ENCODE data around the gene MMEL1.
A peak's percentile ranks its signal among the peaks of the same experiment; 100 is the strongest.

Gene MMEL1

DNA sequence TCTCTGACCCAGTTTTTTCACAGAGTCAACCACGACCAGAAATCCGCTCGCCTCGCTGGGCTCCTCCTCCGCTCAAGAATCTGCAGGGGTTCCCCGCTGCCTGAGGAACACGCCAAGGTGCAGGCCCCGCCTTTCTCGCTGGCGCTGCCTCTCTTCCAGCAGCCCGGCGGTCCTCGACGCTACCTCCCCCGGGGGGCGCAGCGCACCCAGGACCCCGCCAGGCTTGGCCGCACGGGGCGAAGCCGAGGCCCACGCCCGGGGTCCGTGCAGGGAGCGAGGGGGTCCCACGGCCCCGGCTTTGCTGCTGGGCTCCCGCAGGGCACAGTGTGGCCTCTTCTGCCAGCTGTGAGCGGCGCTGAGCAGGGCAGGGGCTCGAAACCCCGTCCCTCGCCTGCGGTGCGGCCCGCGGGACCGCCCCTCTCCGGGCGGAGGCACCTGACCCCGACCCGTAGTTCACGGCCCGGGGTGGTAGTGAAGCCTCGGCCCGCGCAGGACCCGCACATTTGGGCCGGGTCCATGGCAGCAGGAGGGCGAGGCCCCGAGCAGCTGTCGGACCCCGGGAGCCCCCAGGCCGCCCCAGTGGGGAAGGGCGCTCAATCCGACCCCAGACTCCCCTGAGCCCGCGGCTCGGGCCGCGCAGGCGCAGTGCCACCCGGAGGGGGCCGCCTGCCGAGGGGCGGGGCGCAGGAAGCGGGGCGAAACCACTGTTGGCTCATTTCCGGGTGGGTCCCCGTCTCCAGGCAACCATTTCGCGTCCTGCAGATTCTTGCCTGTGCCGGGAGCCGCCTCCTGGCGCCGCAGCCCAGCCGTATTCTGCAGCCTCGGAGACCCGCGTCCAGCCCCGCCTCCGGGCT is 10.0 kb upstream of the MMEL1 start:
- peak; percentile 92 to 93 for DNase-seq

DNA sequence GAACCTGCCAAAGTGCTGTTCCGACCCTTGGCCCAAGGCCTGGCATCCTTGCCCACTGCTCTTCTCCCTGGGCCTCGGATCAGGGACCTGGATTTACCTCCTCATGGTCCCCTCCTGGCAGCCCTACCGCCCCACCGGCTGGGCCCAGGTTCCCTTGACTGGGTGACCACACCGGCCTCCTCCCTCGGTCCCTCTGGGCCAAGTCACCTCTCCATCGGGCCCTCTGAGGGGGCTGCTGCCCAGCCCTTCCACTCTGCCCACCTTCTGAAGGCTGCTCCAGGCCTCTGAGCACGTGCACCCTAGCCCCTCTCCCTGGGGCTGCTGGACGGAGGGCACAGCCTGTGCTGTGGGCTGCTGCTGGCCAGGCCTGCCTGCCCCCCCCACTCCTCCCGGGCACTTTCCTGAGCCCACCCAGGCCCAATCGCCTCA is 9.3 kb upstream of the MMEL1 start:
- DNase-seq, result no peak

DNA sequence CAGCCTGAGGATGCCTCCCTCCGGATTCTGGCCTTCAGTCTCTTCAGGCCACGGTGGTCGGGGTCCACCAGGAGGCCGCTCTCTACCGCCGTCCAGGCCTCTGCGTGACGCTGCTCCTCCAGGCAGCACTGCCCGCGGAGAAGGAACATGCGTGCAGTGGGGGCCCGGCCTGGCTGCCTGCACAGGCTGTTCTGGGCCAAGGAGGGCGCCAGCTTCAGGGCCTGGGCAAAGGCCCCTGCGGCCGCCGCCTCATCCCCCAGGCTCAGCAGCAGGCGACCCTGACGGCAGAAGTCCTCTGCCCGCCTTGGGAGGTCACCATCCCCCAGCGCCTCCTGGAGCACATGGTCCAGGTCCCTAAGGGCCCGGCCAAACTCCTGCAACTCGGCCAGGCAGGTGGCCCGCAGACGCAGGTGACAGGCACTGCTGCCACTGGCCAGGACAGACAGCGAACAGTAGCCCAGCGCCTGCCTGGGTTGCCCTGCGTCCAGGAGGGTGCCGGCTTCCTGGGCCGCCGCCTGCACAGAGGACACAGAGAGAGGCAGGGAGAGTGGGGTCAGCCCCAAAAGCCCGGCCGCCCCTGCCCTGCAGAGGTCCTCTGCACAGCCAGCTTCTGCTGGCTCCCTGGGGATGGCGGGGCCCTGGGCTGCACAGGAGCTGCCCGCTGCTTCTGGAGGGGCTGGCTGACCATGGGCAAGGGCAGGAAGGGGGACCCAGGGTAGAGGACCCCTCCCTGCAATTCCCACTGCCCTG is 8.7 kb upstream of the MMEL1 start:
- DNase-seq, result no peak

DNA sequence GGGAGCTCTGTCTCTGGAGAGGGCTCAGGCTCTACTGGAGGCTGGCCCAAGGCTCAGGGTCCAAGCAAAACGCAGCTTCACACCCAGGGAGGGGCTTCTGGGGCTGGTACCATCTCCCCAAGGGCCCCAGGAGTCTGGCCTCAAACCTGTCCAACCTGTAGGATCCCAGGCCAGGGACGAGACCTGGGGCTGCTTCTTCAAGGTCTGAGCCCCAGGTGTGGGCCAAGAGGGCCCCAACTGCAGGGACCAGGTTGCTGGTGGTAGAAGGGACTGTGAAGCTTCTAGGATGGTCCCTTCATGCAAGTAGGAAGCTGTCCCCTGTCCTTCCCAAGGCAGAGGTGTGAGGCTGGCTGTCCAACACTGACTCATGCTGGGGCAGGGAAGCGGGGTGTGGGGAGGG is 7.8 kb upstream of the MMEL1 start:
- no peak for DNase-seq

DNA sequence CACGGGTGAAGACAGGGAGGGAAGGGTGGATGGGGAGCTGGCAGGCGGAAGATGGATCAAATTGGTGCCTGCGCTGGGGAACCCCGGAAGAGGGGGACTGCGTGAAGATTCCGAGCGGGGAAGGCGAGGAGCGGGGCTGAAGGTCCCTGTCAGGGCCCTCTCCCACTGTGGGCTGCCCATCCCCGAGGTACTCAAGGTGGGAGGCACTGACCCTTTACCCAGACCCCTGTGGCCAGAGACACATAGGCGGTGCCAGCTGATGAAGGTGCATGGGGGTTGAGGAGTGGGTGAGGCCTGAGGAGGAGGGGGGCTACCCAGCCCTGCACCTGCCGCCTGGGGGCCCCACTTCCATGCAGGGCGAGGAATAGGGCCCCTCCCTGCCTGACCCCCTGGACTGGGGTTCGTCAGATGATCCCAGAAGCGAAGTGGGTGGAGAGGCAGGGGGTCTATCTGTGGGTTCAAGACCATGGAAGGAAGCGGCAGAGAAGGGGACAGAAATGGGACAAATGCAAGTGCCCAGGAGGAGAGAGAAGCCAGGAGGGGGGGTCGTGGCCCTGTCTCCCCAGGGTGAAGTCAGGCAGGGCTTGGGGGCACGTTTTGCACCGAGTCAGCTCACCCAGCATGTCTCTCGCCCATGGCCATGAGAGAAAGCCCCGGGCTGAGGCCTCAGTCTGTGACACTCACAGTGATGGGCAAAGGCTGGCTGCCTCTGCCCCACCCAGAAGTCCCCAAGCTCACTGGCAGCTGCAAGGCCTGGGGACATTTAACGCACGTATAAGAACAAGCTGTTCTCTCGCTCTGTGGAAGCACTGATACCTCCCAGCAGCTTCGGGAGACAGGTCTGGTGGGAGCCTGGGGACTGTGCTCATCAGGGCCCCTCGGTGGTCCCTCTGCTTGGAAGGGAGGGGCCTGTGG is 7.0 kb upstream of the MMEL1 start:
- DNase-seq, result no peak

DNA sequence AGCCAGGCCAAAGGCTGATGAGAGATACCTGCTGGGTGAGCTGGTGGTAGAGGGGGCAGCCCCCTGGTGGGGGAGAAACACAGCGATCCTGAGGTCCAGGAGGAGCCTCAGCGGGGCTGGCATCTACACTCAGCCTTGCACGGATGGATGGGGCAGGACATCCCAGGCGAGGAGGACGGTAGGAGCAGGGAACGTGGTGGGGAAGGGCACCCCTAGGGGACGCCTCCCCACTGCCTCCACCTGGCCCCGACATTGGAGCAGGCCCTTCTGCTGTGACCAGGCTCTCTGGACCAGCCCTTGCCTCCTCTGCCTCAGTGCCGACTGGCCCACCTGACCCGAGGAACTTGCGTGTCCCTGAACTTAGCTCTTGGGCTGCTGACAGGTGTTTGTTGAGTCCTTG is 6.4 kb upstream of the MMEL1 start:
- no peak for DNase-seq

DNA sequence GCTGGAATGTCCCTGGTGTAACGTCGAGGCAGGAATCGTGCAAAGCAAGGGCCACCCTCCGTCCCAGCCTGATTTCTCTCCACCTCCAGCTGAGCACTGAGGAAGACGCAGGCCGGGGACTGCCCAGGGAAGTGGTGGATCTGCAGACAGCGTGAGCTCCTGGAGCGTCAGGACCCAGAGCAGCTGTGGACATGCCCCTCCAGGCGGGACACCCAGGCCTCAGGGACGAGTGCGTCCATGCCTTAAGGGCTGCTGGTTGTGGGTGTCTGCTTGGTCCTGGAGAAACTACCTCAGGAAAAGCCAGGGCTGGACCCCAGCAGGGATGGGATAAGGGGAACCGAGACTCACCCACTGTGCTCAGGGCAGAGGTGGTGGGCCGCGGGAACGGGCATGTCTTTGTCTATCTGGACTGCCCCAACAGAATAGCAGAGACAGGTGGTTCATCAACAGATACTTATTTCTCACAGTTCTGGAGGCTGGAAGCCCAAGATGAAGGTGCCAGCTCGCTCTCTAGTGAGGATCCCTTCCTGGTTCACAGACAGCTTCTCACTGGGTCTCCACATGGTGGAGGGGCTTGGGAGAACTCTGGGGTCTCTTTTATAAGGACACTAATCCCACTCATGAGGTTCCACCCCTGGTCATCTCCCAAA is 5.8 kb upstream of the MMEL1 start:
- DNase-seq, result no peak

DNA sequence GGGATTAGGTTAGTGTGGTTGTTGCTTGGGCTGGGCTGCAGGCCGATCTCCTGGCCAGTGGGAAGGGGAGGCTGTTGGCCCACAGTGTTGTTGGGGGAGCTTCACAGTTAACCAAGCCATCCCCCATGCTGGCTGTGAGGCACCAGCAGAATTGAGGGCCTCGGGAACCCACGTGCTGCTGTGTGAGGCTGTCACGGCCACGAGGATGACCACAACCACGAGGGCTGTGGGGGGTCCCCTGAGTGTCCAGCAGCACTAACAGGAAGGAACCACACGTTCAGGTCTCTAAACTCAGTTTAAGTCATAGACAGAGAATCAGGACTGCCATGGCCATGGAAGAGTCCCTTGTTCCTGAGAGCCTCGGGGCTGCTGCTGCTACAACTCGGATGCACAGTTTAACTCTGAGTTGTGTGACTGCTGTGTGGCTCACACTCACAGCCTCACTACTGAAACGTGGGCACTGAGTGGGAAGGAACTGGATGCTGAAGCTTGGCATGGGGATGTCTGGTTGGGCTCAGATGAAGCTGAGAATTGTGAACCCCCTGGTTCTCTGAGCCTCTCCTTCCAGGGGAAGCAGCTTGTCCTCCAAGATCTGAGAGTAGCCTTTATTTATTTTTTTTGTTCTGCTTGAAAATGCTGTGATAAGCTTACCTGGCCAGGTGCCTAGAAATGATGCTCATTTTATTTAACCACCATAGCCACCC is 4.8 kb upstream of the MMEL1 start:
- no peak for DNase-seq

DNA sequence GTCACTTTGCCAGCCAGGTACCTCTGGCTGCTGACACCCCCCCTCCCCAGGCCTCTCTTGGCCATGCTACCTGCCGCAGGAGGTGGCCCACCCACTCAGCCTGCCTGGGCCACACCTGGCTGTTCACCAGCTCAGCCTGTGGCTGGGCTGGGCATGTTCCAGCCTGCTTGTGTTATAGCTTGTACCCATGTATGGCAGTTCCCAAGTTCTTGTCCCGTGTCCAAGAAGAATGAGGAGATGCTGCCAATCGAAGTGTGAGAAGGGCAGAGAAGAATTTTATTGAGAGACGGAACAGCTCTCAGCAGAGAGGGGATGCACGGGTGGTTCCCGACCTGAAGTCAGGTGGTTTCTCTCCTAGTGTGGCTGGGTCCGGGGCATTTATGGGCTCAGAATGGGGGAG is 3.9 kb upstream of the MMEL1 start:
- no peak for DNase-seq

DNA sequence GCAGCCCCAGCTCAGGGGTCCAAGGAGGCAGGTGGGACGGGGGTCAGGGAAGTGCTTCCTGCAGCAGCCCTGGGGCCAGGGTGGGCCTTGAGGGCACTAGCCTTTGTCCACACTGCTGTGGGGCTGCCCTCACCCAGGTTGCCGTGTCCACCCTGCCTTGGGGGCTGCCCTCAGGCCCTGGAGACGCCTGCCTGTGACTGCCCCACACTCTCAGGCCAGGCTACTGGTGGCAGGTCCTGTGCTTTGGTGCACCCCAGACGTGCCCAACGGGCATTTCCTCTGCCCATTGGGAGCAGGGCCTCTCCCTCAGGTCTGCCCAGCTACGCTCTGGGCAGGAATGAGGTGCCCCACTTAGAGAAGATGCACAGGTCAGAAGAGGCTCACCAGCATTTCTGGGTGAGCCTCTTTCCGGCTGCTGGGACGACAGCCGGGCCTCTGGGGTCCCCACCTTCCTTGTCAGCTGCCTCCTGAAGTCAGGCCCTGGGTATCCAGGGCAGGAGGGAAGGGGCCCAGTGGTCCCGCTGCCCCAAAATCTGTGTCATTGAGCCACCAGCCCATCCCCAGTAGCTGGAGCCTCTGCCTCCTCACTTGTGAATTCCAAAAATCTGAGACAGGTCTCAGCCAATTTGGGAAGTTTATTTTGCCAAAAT is 2.7 kb upstream of the MMEL1 start:
- DNase-seq, result no peak

DNA sequence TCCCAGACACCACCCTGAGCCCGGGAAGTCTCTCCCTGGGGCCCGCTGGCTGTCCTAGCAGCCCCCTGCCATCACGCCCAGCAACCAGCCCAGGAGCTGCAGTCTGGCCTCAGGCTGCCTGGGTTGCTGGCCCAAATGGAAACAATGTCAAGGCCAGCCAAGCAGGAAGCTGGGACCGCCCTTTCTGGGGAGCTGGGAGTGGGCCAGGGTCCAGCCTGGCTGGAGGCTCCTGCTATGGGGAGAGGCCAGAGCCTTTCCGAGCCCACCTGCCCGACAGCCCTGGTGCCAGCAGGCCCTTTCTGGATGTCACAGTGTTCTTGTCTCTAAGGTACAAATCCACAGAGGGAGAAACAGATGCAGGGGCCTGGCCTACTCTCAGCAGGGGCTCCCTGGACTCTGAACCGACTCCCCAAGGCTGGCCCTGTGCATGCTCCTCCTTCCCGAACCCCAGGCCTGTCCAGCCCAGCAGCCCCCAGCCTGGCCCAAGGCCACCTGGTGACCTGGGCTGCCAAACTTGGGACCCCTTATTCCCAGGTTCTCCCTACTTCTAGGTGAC is 1.2 kb upstream of the MMEL1 start:
- no peak for DNase-seq

DNA sequence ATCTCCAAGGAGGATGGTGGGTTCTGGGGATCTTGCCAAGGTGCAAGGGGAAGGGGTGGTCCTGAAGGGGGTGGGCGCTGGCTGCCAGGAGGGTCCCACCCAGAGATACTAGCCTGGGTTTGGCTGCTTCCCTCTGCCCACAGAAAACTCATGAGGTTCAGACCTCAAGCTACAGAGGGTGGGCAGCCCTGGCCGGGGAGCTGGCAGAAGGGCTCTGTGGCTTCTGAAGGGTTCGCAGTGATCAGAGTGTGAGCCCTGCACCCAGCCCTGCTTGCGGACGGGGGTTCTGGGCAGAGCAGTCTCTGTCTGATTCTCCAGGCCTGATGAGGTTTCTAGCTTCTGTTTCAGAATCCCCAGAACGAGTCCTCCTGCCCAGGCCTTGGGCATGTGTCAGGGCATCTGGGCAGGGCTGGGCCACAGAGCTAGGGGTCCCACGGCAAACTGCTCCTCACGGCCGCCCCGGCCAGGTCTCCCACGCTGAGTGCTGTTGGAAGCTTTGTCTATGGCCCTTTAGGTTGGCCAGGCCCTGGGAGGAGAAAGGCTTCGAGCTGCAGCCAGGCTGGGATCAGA is 635 bp upstream of the MMEL1 start:
- DNase-seq, result no peak

DNA sequence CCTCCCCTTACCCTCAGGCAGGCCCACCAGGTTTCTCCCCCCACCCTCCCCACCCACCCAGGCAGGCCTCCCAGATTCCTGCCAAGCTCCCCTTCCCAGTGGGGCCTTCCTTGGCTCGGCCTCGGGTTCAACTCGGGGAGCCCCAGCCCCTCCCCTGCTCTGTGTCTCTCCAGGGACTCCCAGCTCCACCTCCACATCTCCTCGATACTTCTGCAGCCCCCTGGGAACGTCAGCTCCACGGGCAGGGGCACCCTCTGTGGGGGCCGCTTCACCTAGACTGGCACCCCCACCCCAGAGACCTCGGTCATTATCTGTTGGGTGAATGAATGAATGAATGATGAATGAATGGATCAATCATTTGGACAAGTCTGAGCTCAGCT is 775 bp downstream of the MMEL1 start:
- no peak for DNase-seq

DNA sequence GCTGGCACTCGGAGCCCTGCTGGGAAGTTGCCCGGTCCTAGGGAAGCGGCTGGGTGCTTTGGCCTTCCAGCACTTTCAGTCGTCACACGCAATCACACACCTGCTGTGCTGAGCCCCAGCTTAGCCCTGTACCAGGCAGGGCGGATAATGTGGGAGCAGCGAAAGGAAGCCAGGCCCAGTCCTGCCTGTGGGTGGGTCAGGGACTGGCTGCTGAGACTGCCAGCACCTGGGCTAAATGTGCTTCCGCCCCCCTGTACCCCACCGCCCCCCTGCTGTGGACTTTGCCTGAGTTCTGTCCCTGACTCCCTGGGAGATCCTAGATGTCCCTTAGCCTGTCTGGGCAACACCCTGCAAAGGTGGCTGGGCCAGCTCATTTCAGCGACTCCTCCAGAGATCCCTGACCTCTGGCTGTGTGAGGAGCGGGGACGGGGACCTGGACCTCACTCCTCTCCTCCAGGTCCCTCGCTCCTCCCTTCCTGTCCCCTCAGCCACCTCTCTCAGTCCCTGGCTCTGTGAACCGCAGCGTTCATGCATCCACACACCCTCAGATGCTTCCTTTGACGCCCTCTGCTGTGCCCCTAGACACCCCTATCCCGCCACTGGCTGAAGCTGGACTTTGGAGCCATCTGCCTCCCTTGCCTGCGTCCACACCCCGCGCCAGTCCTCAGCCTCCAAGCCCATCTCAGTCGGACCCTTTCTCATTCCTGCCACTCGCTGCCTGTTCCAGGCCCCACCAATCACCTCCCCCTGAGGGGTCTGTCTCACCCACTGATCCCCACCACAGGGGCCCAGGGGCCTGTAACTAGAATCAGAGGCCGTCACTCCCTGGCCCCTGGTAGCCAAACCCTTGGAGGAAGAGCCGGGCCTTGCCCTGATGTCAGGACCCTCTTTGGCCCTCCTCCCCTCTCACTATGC is 1.4 kb downstream of the MMEL1 start:
- DNase-seq, result no peak

DNA sequence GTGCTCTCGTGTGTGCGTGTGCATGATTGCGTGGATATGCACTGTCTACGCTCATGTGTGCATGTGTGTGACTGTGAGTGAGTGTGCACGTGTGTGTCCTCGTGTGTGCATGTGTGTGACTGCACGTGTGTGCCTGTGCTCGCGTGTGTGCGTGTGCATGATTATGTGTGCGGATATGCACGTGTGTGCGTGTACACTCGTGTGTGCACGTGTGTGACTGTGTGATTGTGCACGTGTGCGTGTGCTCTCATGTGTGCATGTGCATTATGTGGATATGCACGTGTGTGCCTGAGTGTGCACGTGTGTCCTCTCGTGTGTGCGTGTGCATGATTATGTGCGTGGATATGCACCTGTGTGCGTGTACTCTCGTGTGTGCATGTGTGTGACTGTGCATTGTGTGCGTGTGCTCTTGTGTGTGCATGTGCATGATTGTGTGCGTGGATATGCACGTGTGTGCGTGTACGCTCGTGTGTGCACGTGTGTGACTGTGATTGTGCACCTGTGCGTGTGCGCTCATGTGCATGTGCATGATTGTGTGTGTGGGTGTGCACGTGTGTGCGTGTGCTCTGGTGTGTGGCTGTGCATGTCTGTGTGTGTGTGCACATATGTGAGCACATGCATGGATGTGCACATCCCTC is 2.2 kb downstream of the MMEL1 start:
- DNase-seq, result no peak

DNA sequence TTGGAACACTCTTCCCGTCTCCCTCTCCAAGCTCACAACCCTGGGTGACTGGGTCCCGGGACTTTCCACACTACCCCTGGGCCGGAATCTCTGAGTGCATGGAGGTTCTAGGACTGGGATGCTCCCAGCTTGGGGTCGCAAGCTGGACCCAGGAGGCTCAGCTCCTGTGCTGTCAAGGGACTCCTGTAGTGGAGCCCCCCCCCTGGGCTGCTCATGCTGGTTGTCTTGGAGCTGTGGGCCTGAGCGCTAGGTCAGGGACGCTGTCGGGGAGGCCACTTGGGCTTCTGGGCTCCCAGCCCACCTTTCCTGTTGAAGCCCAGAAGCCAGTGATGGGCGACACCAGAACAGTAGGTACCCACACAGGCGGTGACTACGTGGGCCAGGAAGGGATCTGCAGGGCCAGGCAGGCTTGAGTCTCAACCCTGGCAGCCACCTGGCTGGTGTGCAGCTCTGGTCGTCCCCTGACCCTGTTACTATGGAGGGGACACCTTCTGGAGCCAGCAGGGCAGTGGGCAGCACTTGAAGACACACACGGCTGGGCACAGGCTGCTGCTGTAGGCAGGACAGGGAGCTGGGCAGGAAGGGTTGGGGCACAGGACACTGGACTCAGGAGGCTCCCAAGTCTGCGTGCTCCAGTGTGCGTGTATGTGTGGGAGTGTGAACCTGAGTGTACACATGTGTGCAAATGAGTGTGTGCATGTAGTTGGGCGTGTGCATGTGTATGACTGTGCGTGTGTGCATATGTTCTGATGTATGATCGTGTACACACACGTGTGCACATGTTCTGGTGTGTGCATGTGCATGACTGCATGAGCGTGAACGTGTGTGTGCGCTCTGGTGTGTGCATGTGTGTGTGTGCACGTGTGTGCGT is 3.0 kb downstream of the MMEL1 start:
- no peak for DNase-seq

DNA sequence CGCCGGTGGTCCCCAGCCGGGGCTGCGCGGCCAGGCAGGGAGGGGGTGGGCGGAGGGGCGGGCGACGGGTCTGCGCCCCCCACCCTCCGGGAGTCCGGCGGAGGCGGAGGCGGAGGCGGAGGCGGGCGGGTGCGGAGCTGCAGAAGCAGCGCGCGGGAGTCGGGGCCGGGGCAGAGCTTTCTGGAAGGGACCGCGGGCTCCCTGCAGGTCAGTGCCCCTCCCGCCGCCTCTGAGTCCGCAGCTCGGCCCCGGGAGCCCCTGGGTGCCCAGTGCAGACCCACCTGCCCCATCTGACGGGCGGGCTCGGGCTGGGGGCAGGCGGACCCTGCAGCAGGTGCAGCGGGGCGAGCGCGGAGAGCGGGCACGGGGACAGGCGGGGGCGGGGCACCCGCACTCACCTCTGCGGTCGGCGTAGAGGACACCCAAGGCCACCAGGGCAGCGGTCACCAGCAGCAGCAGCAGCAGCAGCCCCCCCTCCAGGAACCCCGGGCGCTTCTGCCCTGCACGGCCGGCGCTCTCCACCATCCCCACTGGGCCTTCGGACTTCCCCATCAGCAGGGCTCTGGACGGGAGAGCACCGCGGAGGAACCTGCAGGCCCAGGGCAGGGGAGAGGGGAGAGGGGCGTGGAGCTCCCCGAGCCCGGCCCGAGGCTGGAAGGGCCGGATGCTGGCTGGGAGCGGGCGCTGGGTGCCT is 3.7 kb downstream of the MMEL1 start:
- no peak for DNase-seq

Data from activated CD4-positive, alpha-beta T cell treated with anti-CD3 and anti-CD28 coated beads, Interleukin-2, amount 50 U/mL, for 4 hours (primary cell).